Measurements from ENCODE around the gene OR1D5.
"Not testable (repeated sequence)": the region's sequence is repeated elsewhere in the genome, so short reads cannot be mapped to it uniquely, and the experiment has no call there.

OR1D5 gene

DNA sequence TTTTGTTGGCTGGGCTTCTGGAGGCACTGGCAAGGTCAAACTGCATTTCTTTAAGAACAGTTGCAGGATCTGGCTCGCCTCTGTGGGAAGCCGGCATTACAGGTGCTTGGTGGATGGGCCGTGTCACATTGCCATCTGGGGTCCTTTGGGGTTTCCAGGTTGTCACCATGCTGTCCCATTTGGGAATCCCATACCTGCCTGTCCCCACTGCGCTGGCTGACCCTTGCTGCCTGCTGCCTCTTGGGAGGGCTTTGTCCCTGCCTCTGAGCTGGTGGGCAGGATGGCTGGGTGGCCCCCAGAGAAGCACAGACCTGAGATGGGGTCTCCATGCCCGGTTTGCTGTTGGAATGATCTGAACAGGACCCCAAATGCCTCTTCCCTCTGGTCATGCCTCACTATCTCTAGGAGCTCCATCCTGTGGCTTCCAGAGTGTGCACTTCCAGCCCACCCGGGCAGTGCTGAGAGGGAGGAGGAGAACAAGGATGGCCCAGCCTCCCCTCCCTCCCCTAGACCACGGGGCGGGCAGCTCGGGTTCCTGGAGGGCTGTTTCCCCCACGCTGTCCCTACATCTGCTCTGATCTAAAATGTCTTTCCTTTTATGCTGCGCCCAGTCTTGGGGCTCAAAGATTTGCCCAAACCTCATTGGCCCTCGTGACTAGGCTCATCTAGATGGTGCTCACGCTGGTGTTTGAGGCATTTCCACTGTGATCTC is 28.0 kb downstream of the OR1D5 start:
- TF ChIP-seq, protein P1, sequence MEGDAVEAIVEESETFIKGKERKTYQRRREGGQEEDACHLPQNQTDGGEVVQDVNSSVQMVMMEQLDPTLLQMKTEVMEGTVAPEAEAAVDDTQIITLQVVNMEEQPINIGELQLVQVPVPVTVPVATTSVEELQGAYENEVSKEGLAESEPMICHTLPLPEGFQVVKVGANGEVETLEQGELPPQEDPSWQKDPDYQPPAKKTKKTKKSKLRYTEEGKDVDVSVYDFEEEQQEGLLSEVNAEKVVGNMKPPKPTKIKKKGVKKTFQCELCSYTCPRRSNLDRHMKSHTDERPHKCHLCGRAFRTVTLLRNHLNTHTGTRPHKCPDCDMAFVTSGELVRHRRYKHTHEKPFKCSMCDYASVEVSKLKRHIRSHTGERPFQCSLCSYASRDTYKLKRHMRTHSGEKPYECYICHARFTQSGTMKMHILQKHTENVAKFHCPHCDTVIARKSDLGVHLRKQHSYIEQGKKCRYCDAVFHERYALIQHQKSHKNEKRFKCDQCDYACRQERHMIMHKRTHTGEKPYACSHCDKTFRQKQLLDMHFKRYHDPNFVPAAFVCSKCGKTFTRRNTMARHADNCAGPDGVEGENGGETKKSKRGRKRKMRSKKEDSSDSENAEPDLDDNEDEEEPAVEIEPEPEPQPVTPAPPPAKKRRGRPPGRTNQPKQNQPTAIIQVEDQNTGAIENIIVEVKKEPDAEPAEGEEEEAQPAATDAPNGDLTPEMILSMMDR (conservative IDR thresholded peaks at IDR 0.05), result no peak

GRCh38 chr17:3034578-3034920 is 28.9 kb downstream of the OR1D5 start:
- TF ChIP-seq, protein P1 (conservative IDR thresholded peaks at IDR 0.05), result no peak

More for the DNA sequence above, 28.0 kb downstream of the OR1D5 start:
- H3K27ac ChIP-seq, result no peak overlapping the region

GRCh38 chr17:3033741-3034577 is 29.4 kb downstream of the OR1D5 start:
- H3K27ac ChIP-seq, result no peak overlapping the region
- TF ChIP-seq, protein P1 (conservative IDR thresholded peaks at IDR 0.05), result no peak

More at GRCh38 chr17:3034578-3034920, 28.9 kb downstream of the OR1D5 start:
- no peak overlapping the region for H3K27ac ChIP-seq

DNA sequence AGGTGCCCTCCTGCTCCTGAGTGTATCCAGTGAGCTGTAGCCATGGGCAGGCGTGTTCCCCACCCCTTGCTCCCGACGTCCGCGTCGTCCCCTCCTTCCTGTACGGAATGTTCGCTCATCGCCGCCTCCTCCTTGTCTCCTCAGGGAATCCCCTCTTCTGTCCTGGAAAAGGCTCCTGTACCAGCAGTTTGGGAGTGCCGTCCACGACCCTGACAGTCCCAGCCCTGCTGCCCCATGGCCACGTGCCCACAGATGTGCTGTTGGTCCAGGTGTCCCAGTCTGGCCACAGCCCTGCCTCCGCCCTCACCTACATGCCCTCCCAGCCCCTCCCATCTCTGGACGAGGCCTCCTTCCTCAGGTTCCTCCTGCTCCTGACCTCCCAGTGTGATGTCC is 30.2 kb downstream of the OR1D5 start:
- H3K27ac ChIP-seq, result no peak overlapping the region
- TF ChIP-seq, protein P1 (conservative IDR thresholded peaks at IDR 0.05), result no peak

- TF ChIP-seq, protein P1 (conservative IDR thresholded peaks at IDR 0.05), result no peak
These were observed 30.9 kb downstream of the OR1D5 start for GRCh38 chr17:3032258-3033247.

DNA sequence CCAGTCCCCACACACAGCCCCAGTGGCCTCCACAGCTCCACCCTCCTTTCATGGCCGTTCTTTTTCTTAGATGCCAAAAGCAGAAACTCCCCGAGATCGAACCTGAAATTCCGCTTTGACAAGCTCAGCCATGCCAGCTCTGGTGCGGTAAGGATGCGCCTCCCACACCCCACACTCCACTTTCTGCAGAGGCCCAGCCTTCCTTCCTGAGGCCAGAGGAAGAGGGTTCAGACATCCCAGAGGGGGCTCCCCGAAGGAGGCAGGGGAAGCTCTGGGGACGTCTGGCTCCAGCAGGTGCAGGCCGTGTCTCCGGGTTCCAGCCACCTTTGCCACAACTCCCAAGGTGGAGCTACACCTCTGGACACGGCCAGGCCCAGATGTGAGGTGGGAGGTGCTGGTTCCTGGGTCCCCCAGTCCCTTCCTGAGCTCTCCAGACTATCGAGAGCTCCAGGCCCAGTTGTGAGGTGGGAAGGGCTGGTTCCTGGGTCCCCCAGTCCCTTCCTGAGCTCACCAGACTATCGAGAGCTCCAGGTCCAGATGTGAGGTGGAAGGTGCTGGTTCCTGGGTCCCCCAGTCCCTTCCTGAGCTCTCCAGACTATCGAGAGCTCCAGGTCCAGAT is 32.4 kb downstream of the OR1D5 start:
- H3K27ac ChIP-seq, result not testable (repeated sequence)

More at GRCh38 chr17:3032258-3033247, 30.9 kb downstream of the OR1D5 start:
- H3K27ac ChIP-seq, result no peak overlapping the region

DNA sequence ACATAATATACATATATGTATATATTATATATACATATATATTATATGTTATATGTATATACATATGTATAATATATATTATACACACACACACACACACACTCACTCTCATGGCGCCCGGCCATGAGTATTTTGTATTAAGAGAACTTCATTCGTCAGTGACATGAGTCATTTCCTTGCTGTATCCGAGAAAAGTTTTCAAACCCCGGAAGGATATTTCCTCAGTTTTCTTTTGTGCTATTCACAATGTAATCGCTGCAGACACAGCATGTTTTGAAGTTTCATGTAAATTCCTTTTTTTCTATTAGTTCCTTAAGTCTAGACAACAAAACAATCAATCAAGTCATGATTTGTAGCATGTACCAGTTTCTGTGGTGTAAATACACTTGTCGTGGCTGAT is 33.3 kb downstream of the OR1D5 start:
- TF ChIP-seq, protein P1 (conservative IDR thresholded peaks at IDR 0.05), result no peak
- H3K27ac ChIP-seq, result no peak overlapping the region
